Measurements from ENCODE around the gene MED22. TPM values are rescaled to one million over a fixed set of nuclear protein-coding genes. Genes with fewer than 3 reads are reported as not detected.

Gene MED22
- total RNA-seq, 1 donor from 2014 or later, result 70.6 TPM

- Mint-ChIP-seq H3K4me3 (peak overlapping the region; percentile 94), H3K4me1 (peaks cover 47% of the 10 kb centered on the region), H3K27me3 (ENCODE audit: low read depth) (no peaks in the 10 kb centered on the region), H3K27ac (ENCODE audit: unreplicated experiment) (peak overlapping the region; percentile 97), H3K9me3 (no peaks in the 10 kb centered on the region), H3K36me3 (ENCODE audit: low read depth) (peaks cover 2% of the 10 kb centered on the region)
- no peak for DNase-seq (ENCODE audit: low read depth, low spot score)
- no peak for TF ChIP-seq CTCF (conservative IDR thresholded peaks at IDR 0.05)
These were observed 27.3 kb upstream of the MED22 start for GRCh38 chr9:133375116-133375723.

- Mint-ChIP-seq H3K36me3 (ENCODE audit: low read depth) (peaks cover 3% of the 10 kb centered on the region), H3K4me1 (peaks cover 47% of the 10 kb centered on the region), H3K27ac (ENCODE audit: unreplicated experiment) (peak overlapping the region; percentile 97), H3K27me3 (ENCODE audit: low read depth) (no peaks in the 10 kb centered on the region), H3K9me3 (no peaks in the 10 kb centered on the region), H3K4me3 (peak overlapping the region; percentile 94)
- no peak for TF ChIP-seq CTCF (conservative IDR thresholded peaks at IDR 0.05)
- DNase-seq (ENCODE audit: low read depth, low spot score), result no peak
These were observed 26.7 kb upstream of the MED22 start for GRCh38 chr9:133374612-133375115.

GRCh38 chr9:133372144-133372543, 24.2 kb upstream of the MED22 start:
- DNase-seq (ENCODE audit: low read depth, low spot score), result no peak
- TF ChIP-seq CTCF (conservative IDR thresholded peaks at IDR 0.05), result no peak
- H3K4me1 Mint-ChIP-seq, result peaks cover 26% of the 10 kb centered on the region
- H3K27ac Mint-ChIP-seq (ENCODE audit: unreplicated experiment), result no peak overlapping the region
- no peaks in the 10 kb centered on the region for H3K27me3 Mint-ChIP-seq (ENCODE audit: low read depth)
- H3K36me3 Mint-ChIP-seq (ENCODE audit: low read depth), result peaks cover 3% of the 10 kb centered on the region
- H3K9me3 Mint-ChIP-seq, result no peaks in the 10 kb centered on the region
- peak overlapping the region; percentile 63 for H3K4me3 Mint-ChIP-seq

- Mint-ChIP-seq H3K4me1 (peaks cover 21% of the 10 kb centered on the region), H3K27ac (ENCODE audit: unreplicated experiment) (no peak overlapping the region), H3K9me3 (no peaks in the 10 kb centered on the region), H3K4me3 (peak overlapping the region; percentile 35), H3K36me3 (ENCODE audit: low read depth) (peaks cover 3% of the 10 kb centered on the region), H3K27me3 (ENCODE audit: low read depth) (no peaks in the 10 kb centered on the region)
- DNase-seq (ENCODE audit: low read depth, low spot score), result no peak
- TF ChIP-seq CTCF (conservative IDR thresholded peaks at IDR 0.05), result no peak
These were observed 23.4 kb upstream of the MED22 start for GRCh38 chr9:133371261-133371711.

- H3K4me1 Mint-ChIP-seq, result peaks cover 21% of the 10 kb centered on the region
These were observed 22.8 kb upstream of the MED22 start for GRCh38 chr9:133370685-133371084.

More at GRCh38 chr9:133370685-133371084, 22.8 kb upstream of the MED22 start:
- no peak for TF ChIP-seq CTCF (conservative IDR thresholded peaks at IDR 0.05)
- H3K9me3 Mint-ChIP-seq, result no peaks in the 10 kb centered on the region
- H3K27ac Mint-ChIP-seq (ENCODE audit: unreplicated experiment), result no peak overlapping the region
- H3K27me3 Mint-ChIP-seq (ENCODE audit: low read depth), result no peaks in the 10 kb centered on the region
- no peak for DNase-seq (ENCODE audit: low read depth, low spot score)
- peak overlapping the region; percentile 54 for H3K4me3 Mint-ChIP-seq
- peaks cover 3% of the 10 kb centered on the region for H3K36me3 Mint-ChIP-seq (ENCODE audit: low read depth)

Data from neural crest cell (in vitro differentiated cells).